WTC11 (cell line): Measurements from ENCODE around the gene MAZ. TPM values are rescaled to one million over a fixed set of nuclear protein-coding genes. Genes with fewer than 3 reads are reported as not detected.

Source experiments
- AFF4 ChIP-seq: sonication (generic); formaldehyde crosslinking; IDR thresholded peaks from 2 replicates; pipeline ENCODE4 v1.8.1; 2023; ENCODE audit warnings: mild to moderate bottlenecking, missing genetic modification reagents, borderline replicate concordance
- CBFB ChIP-seq: sonication (generic); formaldehyde crosslinking; IDR thresholded peaks from 2 replicates; pipeline ENCODE4 v1.8.1; 2022; ENCODE audit warnings: mild to moderate bottlenecking, low read depth, missing genetic modification reagents
- ERG ChIP-seq: fragments of 250-450 bp; sonication (Bioruptor Pico); IDR thresholded peaks from 2 replicates; pipeline ENCODE4 v1.8.0; 2021; ENCODE audit warnings: mild to moderate bottlenecking
- ETV6 ChIP-seq: sonication (generic); formaldehyde crosslinking; IDR thresholded peaks from 2 replicates; pipeline ENCODE4 v1.8.1; 2022; ENCODE audit warnings: mild to moderate bottlenecking, missing genetic modification reagents
- FOXP1 ChIP-seq: sonication (generic); formaldehyde crosslinking; IDR thresholded peaks from 2 replicates; pipeline ENCODE4 v1.8.0; 2022; ENCODE audit warnings: missing genetic modification reagents, mild to moderate bottlenecking, moderate library complexity, borderline replicate concordance
- HMGA2 ChIP-seq: fragments of 250-450 bp; sonication (Bioruptor Pico); IDR thresholded peaks from 2 replicates; pipeline ENCODE4 v1.4.0; 2021; ENCODE audit warnings: mild to moderate bottlenecking, moderate library complexity
- IRF2 ChIP-seq: sonication (generic); formaldehyde crosslinking; IDR thresholded peaks from 2 replicates; pipeline ENCODE4 v1.8.0; 2022; ENCODE audit warnings: low read depth, missing genetic modification reagents, borderline replicate concordance
- MAX ChIP-seq: sonication (generic); formaldehyde crosslinking; IDR thresholded peaks from 2 replicates; pipeline ENCODE4 v1.8.0; 2022; ENCODE audit warnings: mild to moderate bottlenecking, missing genetic modification reagents
- MXD4 ChIP-seq: fragments of 250-450 bp; sonication (Bioruptor Pico); IDR thresholded peaks from 2 replicates; pipeline ENCODE4 v1.8.0; 2021; ENCODE audit warnings: mild to moderate bottlenecking, moderate library complexity, borderline replicate concordance
- USF1 ChIP-seq: sonication (generic); formaldehyde crosslinking; IDR thresholded peaks from 2 replicates; pipeline ENCODE4 v1.8.0; 2022; ENCODE audit warnings: mild to moderate bottlenecking, missing genetic modification reagents
- ZMAT4 ChIP-seq: fragments of 250-450 bp; sonication (Bioruptor Pico); IDR thresholded peaks from 2 replicates; pipeline ENCODE4 v1.9.0; 2021; ENCODE audit warnings: mild to moderate bottlenecking
- ZNF281 ChIP-seq: sonication (generic); formaldehyde crosslinking; IDR thresholded peaks from 2 replicates; pipeline ENCODE4 v1.8.0; 2023; ENCODE audit warnings: mild to moderate bottlenecking, missing genetic modification reagents
- ZNF317 ChIP-seq: sonication (generic); formaldehyde crosslinking; IDR thresholded peaks from 2 replicates; pipeline ENCODE4 v1.8.1; 2023; ENCODE audit warnings: low read depth, mild to moderate bottlenecking, moderate library complexity, missing genetic modification reagents, borderline replicate concordance
- ZNF532 ChIP-seq: fragments of 250-450 bp; sonication (Bioruptor Pico); IDR thresholded peaks from 2 replicates; pipeline ENCODE4 v1.9.0; 2021; ENCODE audit warnings: mild to moderate bottlenecking, borderline replicate concordance
- total RNA-seq: library from RNA; stranded (reverse); gene quantifications from 3 replicates; pipeline ENCODE4 v1.2.3, GENCODE V29; 2021
- TF ChIP-seq, protein P1 (sequence below): fragments of 200-600 bp; IDR thresholded peaks from 2 replicates; pipeline ENCODE4 v1.8.0; 2022; ENCODE audit warnings: antibody characterized with exemption
- TF ChIP-seq, protein P2 (sequence below): sonication (generic); formaldehyde crosslinking; IDR thresholded peaks from 2 replicates; pipeline ENCODE4 v1.8.0; 2023; ENCODE audit warnings: missing genetic modification reagents
- TF ChIP-seq, protein P3 (sequence below): sonication (generic); formaldehyde crosslinking; IDR thresholded peaks from 2 replicates; pipeline ENCODE4 v1.8.1; 2023; ENCODE audit warnings: mild to moderate bottlenecking, moderate library complexity, missing genetic modification reagents

Gene MAZ
- total RNA-seq, 1 experiment from 2014 or later = 405 TPM

DNA sequence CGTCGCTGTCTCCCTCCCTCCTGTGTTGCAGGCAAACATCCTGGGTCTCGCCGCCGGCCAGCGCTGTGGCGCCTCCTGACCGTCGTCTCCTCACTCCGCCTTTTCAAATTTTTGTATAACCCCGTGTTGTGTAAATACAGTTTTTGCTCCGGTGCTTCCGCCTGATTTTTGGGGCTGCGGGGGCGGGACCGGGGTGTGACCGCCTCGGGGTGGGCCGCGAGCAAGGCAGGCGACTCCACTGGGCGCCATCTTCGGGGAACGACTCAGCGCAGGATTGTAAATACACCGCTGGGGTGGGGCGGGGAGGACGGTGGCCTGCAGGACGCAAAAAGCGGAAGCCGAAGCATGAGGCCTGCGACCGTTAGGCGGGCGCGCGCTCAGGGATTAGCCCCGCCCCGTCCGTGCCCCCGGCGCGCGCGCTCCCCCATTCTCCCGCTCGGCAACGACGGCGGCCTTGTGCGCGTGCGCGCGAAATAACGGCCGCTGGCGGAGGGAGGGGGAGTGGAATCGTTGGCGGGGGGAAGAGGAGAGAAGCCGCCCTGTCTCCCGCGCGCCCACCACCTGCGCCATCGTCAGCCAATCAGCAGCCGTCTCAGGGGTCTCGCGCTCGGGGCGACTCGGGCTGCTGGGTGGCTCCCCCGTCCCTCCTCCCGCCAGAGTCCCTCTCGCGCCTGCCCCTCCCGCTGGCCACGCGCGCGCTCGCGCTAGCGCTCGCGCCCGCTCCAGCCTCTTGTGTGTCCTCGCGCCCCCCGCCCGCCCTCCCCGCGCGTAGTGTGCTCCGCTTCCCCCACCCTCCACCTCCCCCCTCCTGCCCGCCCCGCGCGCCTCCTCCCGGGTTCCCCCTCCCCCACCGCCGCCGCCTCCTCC is 864 bp upstream of the MAZ start (continued):
- no peak; the same call in none of the 2 replicates for TF ChIP-seq ZNF281
- TF ChIP-seq CBFB (CRISPR knock-in tag) = peak; percentile 98
- TF ChIP-seq FOXP1 = peak; percentile 96
- TF ChIP-seq, protein P1, sequence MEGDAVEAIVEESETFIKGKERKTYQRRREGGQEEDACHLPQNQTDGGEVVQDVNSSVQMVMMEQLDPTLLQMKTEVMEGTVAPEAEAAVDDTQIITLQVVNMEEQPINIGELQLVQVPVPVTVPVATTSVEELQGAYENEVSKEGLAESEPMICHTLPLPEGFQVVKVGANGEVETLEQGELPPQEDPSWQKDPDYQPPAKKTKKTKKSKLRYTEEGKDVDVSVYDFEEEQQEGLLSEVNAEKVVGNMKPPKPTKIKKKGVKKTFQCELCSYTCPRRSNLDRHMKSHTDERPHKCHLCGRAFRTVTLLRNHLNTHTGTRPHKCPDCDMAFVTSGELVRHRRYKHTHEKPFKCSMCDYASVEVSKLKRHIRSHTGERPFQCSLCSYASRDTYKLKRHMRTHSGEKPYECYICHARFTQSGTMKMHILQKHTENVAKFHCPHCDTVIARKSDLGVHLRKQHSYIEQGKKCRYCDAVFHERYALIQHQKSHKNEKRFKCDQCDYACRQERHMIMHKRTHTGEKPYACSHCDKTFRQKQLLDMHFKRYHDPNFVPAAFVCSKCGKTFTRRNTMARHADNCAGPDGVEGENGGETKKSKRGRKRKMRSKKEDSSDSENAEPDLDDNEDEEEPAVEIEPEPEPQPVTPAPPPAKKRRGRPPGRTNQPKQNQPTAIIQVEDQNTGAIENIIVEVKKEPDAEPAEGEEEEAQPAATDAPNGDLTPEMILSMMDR = no peak
- no peak for TF ChIP-seq HMGA2
- peak; percentile 77 for TF ChIP-seq USF1 (CRISPR knock-in tag)
- TF ChIP-seq ZMAT4 = no peak; the same call in 1 of the 2 replicates
- TF ChIP-seq, protein P2, sequence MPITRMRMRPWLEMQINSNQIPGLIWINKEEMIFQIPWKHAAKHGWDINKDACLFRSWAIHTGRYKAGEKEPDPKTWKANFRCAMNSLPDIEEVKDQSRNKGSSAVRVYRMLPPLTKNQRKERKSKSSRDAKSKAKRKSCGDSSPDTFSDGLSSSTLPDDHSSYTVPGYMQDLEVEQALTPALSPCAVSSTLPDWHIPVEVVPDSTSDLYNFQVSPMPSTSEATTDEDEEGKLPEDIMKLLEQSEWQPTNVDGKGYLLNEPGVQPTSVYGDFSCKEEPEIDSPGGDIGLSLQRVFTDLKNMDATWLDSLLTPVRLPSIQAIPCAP (CRISPR knock-in tag) = 0 out of 2 replicates have a peak, but pooled peaks have one; percentile 36
- no peak for TF ChIP-seq MXD4 (CRISPR knock-in tag)
- TF ChIP-seq ERG = peak; percentile 92
- TF ChIP-seq AFF4 (CRISPR knock-in tag) = peak; percentile 95
- peak; percentile 83 for TF ChIP-seq MAX (CRISPR knock-in tag)
- peak; percentile 44 for TF ChIP-seq IRF2 (CRISPR knock-in tag)
- TF ChIP-seq ZNF532 = peak; percentile 77; the same call in 1 of the 2 replicates
- no peak for TF ChIP-seq ZNF317 (CRISPR knock-in tag)
- TF ChIP-seq ETV6 (CRISPR knock-in tag) = peak; percentile 83; the same call in 1 of the 2 replicates
- TF ChIP-seq, protein P3, sequence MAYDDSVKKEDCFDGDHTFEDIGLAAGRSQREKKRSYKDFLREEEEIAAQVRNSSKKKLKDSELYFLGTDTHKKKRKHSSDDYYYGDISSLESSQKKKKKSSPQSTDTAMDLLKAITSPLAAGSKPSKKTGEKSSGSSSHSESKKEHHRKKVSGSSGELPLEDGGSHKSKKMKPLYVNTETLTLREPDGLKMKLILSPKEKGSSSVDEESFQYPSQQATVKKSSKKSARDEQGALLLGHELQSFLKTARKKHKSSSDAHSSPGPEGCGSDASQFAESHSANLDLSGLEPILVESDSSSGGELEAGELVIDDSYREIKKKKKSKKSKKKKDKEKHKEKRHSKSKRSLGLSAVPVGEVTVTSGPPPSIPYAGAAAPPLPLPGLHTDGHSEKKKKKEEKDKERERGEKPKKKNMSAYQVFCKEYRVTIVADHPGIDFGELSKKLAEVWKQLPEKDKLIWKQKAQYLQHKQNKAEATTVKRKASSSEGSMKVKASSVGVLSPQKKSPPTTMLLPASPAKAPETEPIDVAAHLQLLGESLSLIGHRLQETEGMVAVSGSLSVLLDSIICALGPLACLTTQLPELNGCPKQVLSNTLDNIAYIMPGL (CRISPR knock-in tag) = 0 out of 2 replicates have a peak, but pooled peaks have one; percentile 67
